Testis (tissue), 2 donors: ENCODE results near the gene RIC8B.

Experiments used
- POLR2A ChIP-seq: fragments of 450-650 bp; IDR thresholded peaks from one replicate; pipeline ENCODE4 v1.6.1; 2017; ENCODE audit warnings: antibody characterized with exemption, mild to moderate bottlenecking, moderate library complexity
- TF ChIP-seq, protein P1 (sequence below), 3 experiments: fragments of 450-650 bp in 2 of 3; fragments of 200-600 bp in 1 of 3; sonication (generic) in 1 of 3; IDR thresholded peaks; one replicate each; pipeline ENCODE4 v1.5.1; 2016 to 2019; ENCODE audit warnings: antibody characterized with exemption in 3 of 3, mild to moderate bottlenecking in 2 of 3, moderate library complexity in 1 of 3

GRCh38 chr12:106837782-106838181 lies 63.3 kb downstream of the RIC8B start:
- TF ChIP-seq, protein P1, sequence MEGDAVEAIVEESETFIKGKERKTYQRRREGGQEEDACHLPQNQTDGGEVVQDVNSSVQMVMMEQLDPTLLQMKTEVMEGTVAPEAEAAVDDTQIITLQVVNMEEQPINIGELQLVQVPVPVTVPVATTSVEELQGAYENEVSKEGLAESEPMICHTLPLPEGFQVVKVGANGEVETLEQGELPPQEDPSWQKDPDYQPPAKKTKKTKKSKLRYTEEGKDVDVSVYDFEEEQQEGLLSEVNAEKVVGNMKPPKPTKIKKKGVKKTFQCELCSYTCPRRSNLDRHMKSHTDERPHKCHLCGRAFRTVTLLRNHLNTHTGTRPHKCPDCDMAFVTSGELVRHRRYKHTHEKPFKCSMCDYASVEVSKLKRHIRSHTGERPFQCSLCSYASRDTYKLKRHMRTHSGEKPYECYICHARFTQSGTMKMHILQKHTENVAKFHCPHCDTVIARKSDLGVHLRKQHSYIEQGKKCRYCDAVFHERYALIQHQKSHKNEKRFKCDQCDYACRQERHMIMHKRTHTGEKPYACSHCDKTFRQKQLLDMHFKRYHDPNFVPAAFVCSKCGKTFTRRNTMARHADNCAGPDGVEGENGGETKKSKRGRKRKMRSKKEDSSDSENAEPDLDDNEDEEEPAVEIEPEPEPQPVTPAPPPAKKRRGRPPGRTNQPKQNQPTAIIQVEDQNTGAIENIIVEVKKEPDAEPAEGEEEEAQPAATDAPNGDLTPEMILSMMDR (IDR thresholded peaks at IDR 0.05): no peak
- TF ChIP-seq POLR2A: no peak
